H1 (cell line): ENCODE data around the gene CLEC2A. TPM values are rescaled to one million over a fixed set of nuclear protein-coding genes. Genes with fewer than 3 reads are reported as not detected.

Experiments
- CTCF ChIA-PET: fragments of 300-600 bp; sonication (Branson Sonifier 250); formaldehyde crosslinking; loops from one replicate; lab custom pipeline; 2021; ENCODE audit not compliant: partially characterized antibody; lab: Charles Lee
- POLR2A ChIA-PET: fragments of 300-600 bp; sonication (Branson Sonifier 250); formaldehyde crosslinking; loops from one replicate; lab custom pipeline; 2021; ENCODE audit warnings: inconsistent platforms; ENCODE audit not compliant: partially characterized antibody; lab: Charles Lee
- DNase-seq, 2 experiments: peaks; one replicate each; pipeline versions ENCODE4 v3.0.0 to v3.0.0-alpha.2; 2010 to 2022; ENCODE audit warnings: low spot score in 2 of 2, low read depth in 1 of 2, mixed read lengths in 1 of 2
- FAIRE-seq: peaks from 2 replicates; lab custom pipeline; 2011; peaks lifted over from hg19 to GRCh38; lab: Jason Lieb, UNC
- H2AFZ ChIP-seq: 2 replicates; pipeline ENCODE4 v1.8.1; 2012; ENCODE audit warnings: low read length, inconsistent platforms
- H2AK5ac ChIP-seq: 2 replicates; pipeline ENCODE4 v1.6.1; 2013; ENCODE audit warnings: low read depth, low read length
- H2BK120ac ChIP-seq: replicated peaks from 2 replicates; pipeline ENCODE3; 2013; ENCODE audit warnings: low read depth, low read length, inconsistent platforms
- H2BK12ac ChIP-seq: 2 replicates; pipeline ENCODE4 v1.6.1; 2013; ENCODE audit warnings: low read depth, low read length
- H2BK15ac ChIP-seq: 2 replicates; pipeline ENCODE4 v1.6.1; 2013; ENCODE audit warnings: low read length
- H2BK20ac ChIP-seq: 2 replicates; pipeline ENCODE4 v1.6.1; 2013; ENCODE audit warnings: low read length
- H2BK5ac ChIP-seq: 2 replicates; pipeline ENCODE4 v1.6.1; 2013; ENCODE audit warnings: low read depth, low read length
- H3K14ac ChIP-seq: 2 replicates; pipeline ENCODE4 v1.6.1; 2013; ENCODE audit warnings: inconsistent platforms; ENCODE audit not compliant: insufficient read length
- H3K18ac ChIP-seq: 2 replicates; pipeline ENCODE4 v1.6.1; 2013; ENCODE audit warnings: low read length; ENCODE audit errors: extremely low read depth
- H3K23ac ChIP-seq: 2 replicates; pipeline ENCODE4 v1.6.1; 2013; ENCODE audit warnings: inconsistent platforms; ENCODE audit not compliant: insufficient read length
- H3K23me2 ChIP-seq: 2 replicates; pipeline ENCODE4 v1.6.1; 2013; ENCODE audit warnings: low read depth, low read length
- H3K27ac ChIP-seq: 2 replicates; pipeline ENCODE4 v1.6.1; 2011; ENCODE audit warnings: low read depth, low read length, inconsistent platforms
- H3K27me3 ChIP-seq, 4 experiments: replicated peaks in 1 of 4; 1 replicate in 1 of 4; 2 replicates in 3 of 4; pipeline versions ENCODE4 v1.6.1 to v1.8.1; 2011 to 2013; ENCODE audit warnings: low read length in 3 of 4, mild to moderate bottlenecking in 3 of 4, inconsistent platforms in 2 of 4, mixed read lengths in 2 of 4, moderate library complexity in 1 of 4; ENCODE audit not compliant: control insufficient read depth in 3 of 4, insufficient read depth in 3 of 4; ENCODE audit errors: extremely low read depth in 1 of 4
- H3K36me3 ChIP-seq, 4 experiments: 2 replicates each; pipeline versions ENCODE4 v1.6.1 to v1.8.1; 2011 to 2013; ENCODE audit warnings: mild to moderate bottlenecking in 4 of 4, low read length in 3 of 4, moderate library complexity in 2 of 4, control low read depth in 1 of 4, inconsistent platforms in 1 of 4; ENCODE audit not compliant: insufficient read depth in 4 of 4, control insufficient read depth in 2 of 4
- H3K4ac ChIP-seq: replicated peaks from 2 replicates; pipeline ENCODE3; 2013; ENCODE audit warnings: low read length, low read depth, mixed read lengths, inconsistent platforms; ENCODE audit not compliant: insufficient read length
- H3K4me1 ChIP-seq, 4 experiments: replicated peaks in 1 of 4; 1 replicate in 1 of 4; 2 replicates in 3 of 4; pipeline versions ENCODE4 v1.6.1 to v1.8.1; 2011 to 2013; ENCODE audit warnings: low read length in 3 of 4, inconsistent platforms in 2 of 4, mixed read lengths in 1 of 4; ENCODE audit not compliant: insufficient read depth in 4 of 4, control insufficient read depth in 3 of 4
- H3K4me2 ChIP-seq, 2 experiments: 2 replicates each; pipeline versions ENCODE4 v1.6.1 to v1.8.1; 2011 to 2013; ENCODE audit warnings: low read depth in 2 of 2, low read length in 2 of 2, control low read depth in 1 of 2, inconsistent platforms in 1 of 2, mild to moderate bottlenecking in 1 of 2; ENCODE audit not compliant: insufficient read depth in 1 of 2
- H3K4me3 ChIP-seq, 4 experiments: fragments of 200-600, 300-600 bp in 1 of 4; sonication (generic), shearing (Covaris generic), sonication (Bioruptor Twin) in 1 of 4; 2 replicates each; pipeline versions ENCODE4 v1.5.1 to v1.8.1; 2011 to 2016; ENCODE audit warnings: low read length in 4 of 4, low read depth in 3 of 4, control low read depth in 2 of 4, inconsistent platforms in 2 of 4, mild to moderate bottlenecking in 2 of 4, mixed read lengths in 1 of 4, moderate library complexity in 1 of 4; ENCODE audit not compliant: insufficient read depth in 2 of 4; ENCODE audit errors: extremely low read depth in 1 of 4
- H3K56ac ChIP-seq: replicated peaks from 2 replicates; pipeline ENCODE3; 2013; ENCODE audit warnings: low read depth, mild to moderate bottlenecking, mixed read lengths, low read length, inconsistent platforms; ENCODE audit not compliant: insufficient read length
- H3K79me1 ChIP-seq: 2 replicates; pipeline ENCODE4 v1.6.1; 2013; ENCODE audit warnings: low read depth, low read length, control low read depth
- H3K79me2 ChIP-seq, 2 experiments: 2 replicates each; pipeline versions ENCODE4 v1.6.1 to v1.8.1; 2012 to 2013; ENCODE audit warnings: low read length in 2 of 2, mild to moderate bottlenecking in 2 of 2, inconsistent platforms in 1 of 2; ENCODE audit not compliant: insufficient read depth in 2 of 2, control insufficient read depth in 1 of 2
- H3K9ac ChIP-seq, 4 experiments: replicated peaks in 1 of 4; 1 replicate in 1 of 4; 2 replicates in 3 of 4; pipeline versions ENCODE4 v1.6.1 to v1.8.1; 2011 to 2013; ENCODE audit warnings: low read depth in 3 of 4, low read length in 3 of 4, control low read depth in 2 of 4, mild to moderate bottlenecking in 2 of 4, moderate library complexity in 2 of 4, inconsistent platforms in 1 of 4; ENCODE audit errors: extremely low read depth in 1 of 4
- H3K9me3 ChIP-seq, 2 experiments: 2 replicates each; pipeline versions ENCODE4 v1.6.1 to v1.8.1; 2012 to 2013; ENCODE audit warnings: mild to moderate bottlenecking in 2 of 2, moderate library complexity in 2 of 2, control low read depth in 1 of 2, inconsistent platforms in 1 of 2, low read depth in 1 of 2, low read length in 1 of 2, mixed read lengths in 1 of 2; ENCODE audit not compliant: insufficient read depth in 2 of 2
- H4K20me1 ChIP-seq, 2 experiments: replicated peaks in 1 of 2; 2 replicates each; pipeline versions ENCODE3 to v1.8.1; 2011 to 2013; ENCODE audit warnings: inconsistent platforms in 2 of 2, low read length in 2 of 2, mild to moderate bottlenecking in 1 of 2; ENCODE audit not compliant: insufficient read depth in 2 of 2, control insufficient read depth in 1 of 2
- H4K5ac ChIP-seq: 2 replicates; pipeline ENCODE4 v1.6.1; 2013; ENCODE audit warnings: low read length, low read depth, mixed read lengths, inconsistent platforms; ENCODE audit not compliant: insufficient read length
- H4K8ac ChIP-seq: 2 replicates; pipeline ENCODE4 v1.8.0; 2013; ENCODE audit warnings: mild to moderate bottlenecking, moderate library complexity, low read length, inconsistent platforms; ENCODE audit not compliant: insufficient read depth; ENCODE audit errors: extremely low read depth
- H4K91ac ChIP-seq: replicated peaks from 2 replicates; pipeline ENCODE3; 2013; ENCODE audit warnings: low read length, mixed read lengths, inconsistent platforms; ENCODE audit not compliant: insufficient read length
- CBX5 ChIP-seq: fragments of 300-800, 300-1000 bp; sonication (generic); IDR thresholded peaks from 2 replicates; pipeline ENCODE4 v1.7.1; 2016; ENCODE audit warnings: antibody characterized with exemption, low read length, low read depth
- CHD1 ChIP-seq: IDR thresholded peaks from 2 replicates; pipeline ENCODE4 v1.6.1; 2012; ENCODE audit warnings: low read depth, low read length, improper control_type of control experiment
- CTCF ChIP-seq, 3 experiments: IDR thresholded peaks; 1 replicate in 2 of 3; 2 replicates in 1 of 3; pipeline versions ENCODE4 v1.5.1 to v1.6.1; 2011; ENCODE audit warnings: low read length in 3 of 3, mild to moderate bottlenecking in 3 of 3, inconsistent platforms in 2 of 3, low read depth in 1 of 3, moderate library complexity in 1 of 3; ENCODE audit not compliant: insufficient read depth in 1 of 3; ENCODE audit errors: control extremely low read depth in 1 of 3
- TAF7 ChIP-seq: optimal IDR thresholded peaks from 2 replicates; pipeline ENCODE3; 2011; ENCODE audit warnings: low read depth, mild to moderate bottlenecking, inconsistent platforms, low read length, moderate library complexity, borderline replicate concordance
- WGBS, 2 experiments: shearing (Covaris generic) in 1 of 2; methylation state at CpG; one replicate each; pipeline versions ENCODE4 v1.1.6 to v1.1.7; 2013 to 2015; ENCODE audit warnings: low lambda C conversion rate in 2 of 2, mixed read lengths in 2 of 2, inconsistent platforms in 1 of 2, low coverage in 1 of 2, missing lambda C conversion rate in 1 of 2; ENCODE audit not compliant: insufficient replicate concordance in 2 of 2, insufficient coverage in 1 of 2, insufficient read length in 1 of 2; ENCODE audit errors: extremely low coverage in 1 of 2, missing lambda C conversion rate in 1 of 2; 5-methylcytosine and 5-hydroxymethylcytosine counted together
- polyA plus RNA-seq, 7 experiments: library from polyadenylated mRNA; depleted of rRNA in 3 of 7; stranded (reverse) in 5 of 7; unstranded in 2 of 7; fragments of >200 nt in 5 of 7; fragments of 200-250 nt in 2 of 7; gene quantifications; 1 replicate in 5 of 7; 2 replicates in 1 of 7; 4 replicates in 1 of 7; pipeline versions ENCODE4 v1.2.1 to v1.2.3, GENCODE V29; 2011 to 2013; ENCODE audit warnings: missing spikeins in 2 of 7, mixed read lengths in 2 of 7
- total RNA-seq: library from RNA; stranded (reverse); fragmentation: NEBNext Ultra II Directional; extraction: Animal tissue kit (Norgen Biotek cat#: 25700); gene quantifications from 2 replicates; pipeline ENCODE4 v1.2.1, GENCODE V29; 2021

CLEC2A gene
- total and polyA plus RNA-seq, 2 of the 8 experiments (the other 6 are each of a cell fraction or from before 2014, with no cell fraction given): 0.63 to 3.7 TPM

DNA sequence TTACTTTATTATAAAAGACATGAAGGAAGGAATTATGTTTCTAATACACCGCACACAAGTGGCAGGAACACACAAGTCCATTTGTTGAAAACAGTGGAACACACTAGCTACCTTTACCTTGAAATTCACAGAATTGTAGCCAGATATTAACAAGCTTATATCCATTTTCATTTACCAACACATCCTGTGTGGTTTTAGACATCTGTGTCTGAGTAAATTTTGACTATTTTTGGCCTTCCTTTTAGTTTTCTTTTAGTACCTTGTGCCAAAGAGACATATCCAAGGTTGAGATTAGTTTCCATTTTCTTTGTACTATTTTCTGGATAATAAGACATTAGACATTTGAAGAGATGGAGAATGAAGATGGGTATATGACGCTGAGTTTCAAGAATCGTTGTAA lies 50.9 kb downstream of the CLEC2A start, which contains the start of gene KLRF2:
TSS of gene KLRF2 (plus strand) at position 244 of the 400 bp plus-strand sequence. CDS start at position 351, 107 bp downstream.
- Histone ChIP-seq H2BK20ac (no peak within 1 kb of the TSS), H4K91ac (no peak within 1 kb of the TSS), H2AK5ac (0 out of 2 replicates have a peak within 1 kb of the TSS, but pooled peaks have one; percentile 10), H3K79me1 (no peaks in the 10 kb centered on the region), H3K14ac (no peak within 1 kb of the TSS), H4K20me1 (no peaks in the 10 kb centered on the region), H2BK12ac (no peak within 1 kb of the TSS), H3K79me2 (no peaks in the 10 kb centered on the region), H3K9me3 (no peaks in the 10 kb centered on the region), H3K36me3 (no peaks in the 10 kb centered on the region), H3K27ac (no peak within 1 kb of the TSS), H2BK120ac (no peak within 1 kb of the TSS), H4K8ac (no peak within 1 kb of the TSS), H3K4me3 (no peak within 1 kb of the TSS), H2AFZ (no peak within 1 kb of the TSS), H3K4me1 (peaks cover 0 to 6% (median under 1%) of the 10 kb centered on the region in 4 experiments; a peak in 2 of 7 replicates), H3K56ac (no peak within 1 kb of the TSS), H3K4me2 (no peak within 1 kb of the TSS), H2BK5ac (no peak within 1 kb of the TSS), H3K18ac (no peak within 1 kb of the TSS), H3K23me2 (no peaks in the 10 kb centered on the region)
- no peak for FAIRE-seq
- CTCF ChIA-PET: interaction anchor here (1.4 kb wide), 1 partner anchor 9 kb away, joined by 4 read pairs; no protein-coding TSS in a partner anchor
- no peak for TF ChIP-seq CHD1
- TF ChIP-seq TAF7: no peak
- TF ChIP-seq CTCF (IDR thresholded peaks at IDR 0.05; ENCODE audit: control extremely low read depth in 1 of 3, insufficient read depth in 1 of 3, low read depth in 1 of 3, low read length in 3 of 3): no peak
- TF ChIP-seq CBX5: no peak
- TF ChIP-seq, all 59 proteins: peak for 0
- POLR2A ChIA-PET: interaction anchor here (0.7 to 1.2 kb wide), 2 partner anchors 19 to 262 kb away, joined by 3 read pairs; no protein-coding TSS in a partner anchor
- no peak within 1 kb of the TSS for H2BK15ac ChIP-seq
- no peak within 1 kb of the TSS for H3K4ac ChIP-seq
- H3K9ac ChIP-seq: no peak within 1 kb of the TSS
- no peak within 1 kb of the TSS for H3K23ac ChIP-seq
- no peak within 1 kb of the TSS for H4K5ac ChIP-seq
- DNase-seq: no peak
- WGBS, 2 experiments: 89% methylated on average over 3 of the region's 3 CpGs; no CpG with 5 or more reads in 1 of the 2 experiments
- no peaks in the 10 kb centered on the region for H3K27me3 ChIP-seq
